ENCODE data around the gene LRRC72. TPM values are rescaled to one million over a fixed set of nuclear protein-coding genes. Genes with fewer than 3 reads are reported as not detected.

The LRRC72 gene
- total RNA-seq, 6 donors from 2014 or later, result not detected

GRCh38 chr7:16564909-16565426 lies 38.3 kb downstream of the LRRC72 start:
- Histone ChIP-seq H3K27ac (no peak overlapping the region), H3K4me1 (peaks cover 0 to 6% (median 5%) of the 10 kb centered on the region in 4 donors), H3K9me3 (no peaks in the 10 kb centered on the region), H3K36me3 (no peaks in the 10 kb centered on the region), H3K27me3 (no peaks in the 10 kb centered on the region), H3K4me3 (no peak overlapping the region)
- DNase-seq (no peak), ATAC-seq (ENCODE audit: low FRiP score in 2 of 2) (peak in 1 of 2 donors; percentile 78)
- TF ChIP-seq POLR2AphosphoS5 (IDR thresholded peaks at IDR 0.05) (no peak), CTCF (IDR thresholded peaks at IDR 0.05) (peak; percentile 30 to 74 (median 66))
- WGBS, 2 donors, result 34 to 38% methylated on average over 13 of the region's 13 CpGs

- DNase-seq (no peak), ATAC-seq (ENCODE audit: low FRiP score in 2 of 2) (no peak)
- no peaks in the 10 kb centered on the region for H3K36me3 ChIP-seq
- 54% methylated on average over 4 of the region's 4 CpGs; no CpG with 5 or more reads in 1 of the 2 donors for WGBS, 2 donors
- TF ChIP-seq EP300 (IDR thresholded peaks at IDR 0.05) (no peak), POLR2AphosphoS5 (IDR thresholded peaks at IDR 0.05) (no peak), POLR2A (IDR thresholded peaks at IDR 0.05) (no peak), CTCF (IDR thresholded peaks at IDR 0.05) (no peak)
- H3K4me1 ChIP-seq, result no peaks in the 10 kb centered on the region
- H3K9me3 ChIP-seq, result no peaks in the 10 kb centered on the region
- H3K27me3 ChIP-seq, result no peaks in the 10 kb centered on the region
- no peak overlapping the region for H3K4me3 ChIP-seq
- no peak overlapping the region for H3K27ac ChIP-seq
These were observed 45.3 kb downstream of the LRRC72 start for GRCh38 chr7:16571941-16572340.

- Histone ChIP-seq H3K27me3 (no peaks in the 10 kb centered on the region), H3K4me1 (no peaks in the 10 kb centered on the region), H3K36me3 (no peaks in the 10 kb centered on the region), H3K27ac (no peak overlapping the region), H3K4me3 (no peak overlapping the region), H3K9me3 (no peaks in the 10 kb centered on the region)
- ATAC-seq (ENCODE audit: low FRiP score in 2 of 2) (no peak), DNase-seq (no peak)
- 84 to 87% methylated on average over 8 of the region's 8 CpGs for WGBS, 2 donors
- TF ChIP-seq POLR2AphosphoS5 (IDR thresholded peaks at IDR 0.05) (no peak), POLR2A (IDR thresholded peaks at IDR 0.05) (no peak), CTCF (IDR thresholded peaks at IDR 0.05) (no peak), EP300 (IDR thresholded peaks at IDR 0.05) (no peak)
These were observed 52.6 kb downstream of the LRRC72 start for GRCh38 chr7:16579216-16579615.

- no peaks in the 10 kb centered on the region for H3K9me3 ChIP-seq
- H3K27me3 ChIP-seq, result no peaks in the 10 kb centered on the region
- H3K4me1 ChIP-seq, result no peaks in the 10 kb centered on the region
- DNase-seq (no peak), ATAC-seq (ENCODE audit: low FRiP score in 2 of 2) (no peak)
- no peak overlapping the region for H3K27ac ChIP-seq
- WGBS, 2 donors, result 53 to 75% methylated on average over 1 of the region's 1 CpG
- H3K4me3 ChIP-seq, result no peak overlapping the region
- no peaks in the 10 kb centered on the region for H3K36me3 ChIP-seq
- TF ChIP-seq POLR2A (IDR thresholded peaks at IDR 0.05), result no peak
- no peak for TF ChIP-seq CTCF (IDR thresholded peaks at IDR 0.05)
- TF ChIP-seq POLR2AphosphoS5 (IDR thresholded peaks at IDR 0.05), result no peak
- TF ChIP-seq EP300 (IDR thresholded peaks at IDR 0.05), result no peak
These were observed 54.7 kb downstream of the LRRC72 start for GRCh38 chr7:16581286-16581685.

- Histone ChIP-seq H3K27ac (no peak overlapping the region), H3K4me3 (no peak overlapping the region), H3K9me3 (no peaks in the 10 kb centered on the region), H3K4me1 (no peaks in the 10 kb centered on the region), H3K27me3 (no peaks in the 10 kb centered on the region), H3K36me3 (no peaks in the 10 kb centered on the region)
- WGBS, 2 donors, result 98 to 100% methylated on average over 4 to 7 of the region's 7 CpGs
- DNase-seq, result peak in 1 of 2 donors; percentile 50
- peak; percentile 20 to 31 for ATAC-seq (ENCODE audit: low FRiP score in 2 of 2)
- TF ChIP-seq POLR2A (IDR thresholded peaks at IDR 0.05) (no peak), EP300 (IDR thresholded peaks at IDR 0.05) (no peak), CTCF (IDR thresholded peaks at IDR 0.05) (no peak), POLR2AphosphoS5 (IDR thresholded peaks at IDR 0.05) (no peak)
These were observed 57.2 kb downstream of the LRRC72 start for GRCh38 chr7:16583834-16584233.
